MCF 10A (cell line): ENCODE measurements around the gene WT1. TPM values are rescaled to one million over a fixed set of nuclear protein-coding genes. Genes with fewer than 3 reads are reported as not detected.

Experiments
- BruUV-seq: library from RNA; stranded (reverse); fragments of 400-500 nt; replicated peaks from 2 replicates; lab custom pipeline; 2021; lab: Mats Ljungman, UMichigan
- CTCF ChIA-PET: fragments of 300-600 bp; sonication (Branson Sonifier 250); formaldehyde crosslinking; extraction: SDS; loops from one replicate; lab custom pipeline; 2021; ENCODE audit warnings: antibody characterized with exemption, inconsistent platforms; lab: Yijun Ruan, JAX
- POLR2A ChIA-PET: fragments of 300-600, 350-650 bp; sonication (Branson Sonifier 250); formaldehyde crosslinking; extraction: SDS; loops from one replicate; lab custom pipeline; 2020; ENCODE audit warnings: antibody characterized with exemption, inconsistent platforms; lab: Yijun Ruan, JAX
- DNase-seq: peaks from one replicate; pipeline ENCODE4 v3.0.0-alpha.2; 2018; ENCODE audit not compliant: unreplicated experiment
- H3K27ac Mint-ChIP-seq: one replicate; pipeline ENCODE4 v1.8.0; 2022; ENCODE audit warnings: mild to moderate bottlenecking, low read depth, mixed read lengths; ENCODE audit not compliant: unreplicated experiment
- H3K27me3 Mint-ChIP-seq: one replicate; pipeline ENCODE4 v1.8.0; 2022; ENCODE audit warnings: mixed read lengths; ENCODE audit not compliant: insufficient read depth, unreplicated experiment
- H3K36me3 Mint-ChIP-seq: one replicate; pipeline ENCODE4 v1.8.0; 2022; ENCODE audit warnings: mild to moderate bottlenecking, moderate library complexity, mixed read lengths; ENCODE audit not compliant: insufficient read depth, unreplicated experiment
- H3K4me1 Mint-ChIP-seq: one replicate; pipeline ENCODE4 v1.8.0; 2022; ENCODE audit warnings: mixed read lengths; ENCODE audit not compliant: insufficient read depth, unreplicated experiment
- H3K4me3 Mint-ChIP-seq: one replicate; pipeline ENCODE4 v1.8.0; 2022; ENCODE audit warnings: mild to moderate bottlenecking, moderate library complexity, mixed read lengths; ENCODE audit not compliant: unreplicated experiment
- H3K9me3 Mint-ChIP-seq: one replicate; pipeline ENCODE4 v1.8.0; 2022; ENCODE audit warnings: mixed read lengths; ENCODE audit not compliant: unreplicated experiment
- intact Hi-C: fragments of 100-400 bp; cut with micrococcal nuclease; formaldehyde crosslinking; loops from 2 replicates; pipeline ENCODE4 v1.14.1; 2022
- total RNA-seq: library from RNA; stranded (reverse); gene quantifications from 2 replicates; pipeline ENCODE4 v1.2.3, GENCODE V29; 2022
- TF ChIP-seq, protein P1 (sequence below): fragments of 200-600 bp; IDR thresholded peaks from one replicate; pipeline ENCODE4 v1.8.0; 2022; ENCODE audit warnings: antibody characterized with exemption, mild to moderate bottlenecking; ENCODE audit not compliant: unreplicated experiment

WT1 gene
- total RNA-seq, 1 experiment from 2014 or later: 0.61 TPM

DNA sequence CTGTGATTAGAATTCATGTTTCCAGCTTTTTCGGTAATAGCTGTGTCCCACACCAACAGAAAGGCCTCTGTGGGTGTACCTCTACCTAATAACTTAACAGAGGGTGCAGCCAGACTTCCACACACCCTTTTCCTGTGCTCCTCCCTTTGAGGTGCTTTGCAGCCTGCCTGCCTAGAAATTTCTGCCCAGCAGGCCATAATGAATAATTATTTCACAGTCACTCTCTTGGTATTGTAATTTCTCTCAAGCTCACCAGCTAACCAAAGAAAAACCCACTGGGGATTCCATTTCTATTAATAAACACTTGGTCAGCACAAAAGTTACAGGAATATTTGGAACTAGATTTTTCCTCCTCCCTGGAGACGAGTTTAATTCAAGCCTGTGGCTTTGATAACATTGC lies 13.3 kb downstream of the WT1 start:
- Mint-ChIP-seq H3K27me3 (no peaks in the 10 kb centered on the region), H3K4me1 (no peaks in the 10 kb centered on the region), H3K27ac (no peak overlapping the region), H3K9me3 (no peaks in the 10 kb centered on the region), H3K4me3 (no peak overlapping the region), H3K36me3 (no peaks in the 10 kb centered on the region)
- TF ChIP-seq, protein P1, sequence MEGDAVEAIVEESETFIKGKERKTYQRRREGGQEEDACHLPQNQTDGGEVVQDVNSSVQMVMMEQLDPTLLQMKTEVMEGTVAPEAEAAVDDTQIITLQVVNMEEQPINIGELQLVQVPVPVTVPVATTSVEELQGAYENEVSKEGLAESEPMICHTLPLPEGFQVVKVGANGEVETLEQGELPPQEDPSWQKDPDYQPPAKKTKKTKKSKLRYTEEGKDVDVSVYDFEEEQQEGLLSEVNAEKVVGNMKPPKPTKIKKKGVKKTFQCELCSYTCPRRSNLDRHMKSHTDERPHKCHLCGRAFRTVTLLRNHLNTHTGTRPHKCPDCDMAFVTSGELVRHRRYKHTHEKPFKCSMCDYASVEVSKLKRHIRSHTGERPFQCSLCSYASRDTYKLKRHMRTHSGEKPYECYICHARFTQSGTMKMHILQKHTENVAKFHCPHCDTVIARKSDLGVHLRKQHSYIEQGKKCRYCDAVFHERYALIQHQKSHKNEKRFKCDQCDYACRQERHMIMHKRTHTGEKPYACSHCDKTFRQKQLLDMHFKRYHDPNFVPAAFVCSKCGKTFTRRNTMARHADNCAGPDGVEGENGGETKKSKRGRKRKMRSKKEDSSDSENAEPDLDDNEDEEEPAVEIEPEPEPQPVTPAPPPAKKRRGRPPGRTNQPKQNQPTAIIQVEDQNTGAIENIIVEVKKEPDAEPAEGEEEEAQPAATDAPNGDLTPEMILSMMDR: no peak
- CTCF ChIA-PET: interaction anchor here (1.2 to 1.5 kb wide), 2 partner anchors 17 to 35 kb away, joined by 3 to 4 read pairs; no protein-coding TSS in a partner anchor
- no peak for DNase-seq
- no TSS peak for BruUV-seq
- intact Hi-C loops: no loop called here
- POLR2A ChIA-PET: no interaction called here

DNA sequence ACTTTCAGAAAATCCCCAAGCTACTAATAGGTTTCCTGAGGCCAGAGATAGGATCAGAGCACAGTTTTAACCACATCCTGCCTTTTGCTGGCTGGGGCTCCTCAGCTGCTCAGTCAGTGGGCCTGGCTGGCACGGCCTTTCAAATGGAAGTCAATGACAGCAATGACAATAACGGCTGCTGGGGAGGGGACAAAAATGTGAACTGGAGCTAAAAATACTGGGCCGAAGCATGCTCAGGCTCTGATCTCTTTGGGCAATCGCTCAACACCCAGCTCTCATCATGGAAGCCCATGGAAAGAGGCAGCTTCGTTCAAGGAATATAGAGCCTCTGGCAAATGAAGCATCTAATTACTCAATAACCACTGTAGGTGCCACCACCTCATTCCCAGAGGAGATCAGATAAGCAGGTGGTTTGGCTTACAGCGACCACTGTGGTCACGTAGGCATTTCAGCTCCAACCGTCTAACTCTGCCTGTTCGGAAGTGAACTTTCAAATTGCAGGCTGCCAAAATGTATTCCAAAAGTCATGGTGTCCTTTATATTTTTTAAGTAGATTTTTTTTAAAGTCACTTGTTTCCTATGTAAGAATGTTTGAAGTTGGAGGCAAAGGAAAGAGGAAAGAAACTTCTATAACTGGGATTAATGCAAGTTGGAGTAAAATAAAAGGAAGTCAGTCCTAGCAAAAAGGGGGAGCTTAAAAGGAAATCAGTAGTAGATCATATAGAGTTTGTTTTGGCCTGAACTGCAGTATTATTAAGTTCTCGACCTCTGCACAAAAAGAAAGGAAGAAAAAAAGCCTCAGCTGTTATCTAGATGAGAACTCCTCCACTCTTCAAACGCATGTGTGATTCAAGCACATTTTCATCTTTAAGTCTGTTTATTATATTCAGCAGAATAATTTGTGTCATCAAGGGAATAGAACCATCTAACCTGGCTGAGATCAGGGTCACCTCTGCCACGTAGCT lies 14.1 kb downstream of the WT1 start:
- H3K4me3 Mint-ChIP-seq: no peak overlapping the region
- intact Hi-C loops: no loop called here
- H3K27me3 Mint-ChIP-seq: no peaks in the 10 kb centered on the region
- DNase-seq: no peak
- no peaks in the 10 kb centered on the region for H3K4me1 Mint-ChIP-seq
- H3K27ac Mint-ChIP-seq: no peak overlapping the region
- no peaks in the 10 kb centered on the region for H3K9me3 Mint-ChIP-seq
- no peaks in the 10 kb centered on the region for H3K36me3 Mint-ChIP-seq
- POLR2A ChIA-PET: no interaction called here
- TF ChIP-seq, protein P1: no peak
- CTCF ChIA-PET: interaction anchor here (0.6 to 1.5 kb wide), 3 partner anchors 17 to 420 kb away, joined by 3 to 4 read pairs (median 4); no protein-coding TSS in a partner anchor
- BruUV-seq: no TSS peak

DNA sequence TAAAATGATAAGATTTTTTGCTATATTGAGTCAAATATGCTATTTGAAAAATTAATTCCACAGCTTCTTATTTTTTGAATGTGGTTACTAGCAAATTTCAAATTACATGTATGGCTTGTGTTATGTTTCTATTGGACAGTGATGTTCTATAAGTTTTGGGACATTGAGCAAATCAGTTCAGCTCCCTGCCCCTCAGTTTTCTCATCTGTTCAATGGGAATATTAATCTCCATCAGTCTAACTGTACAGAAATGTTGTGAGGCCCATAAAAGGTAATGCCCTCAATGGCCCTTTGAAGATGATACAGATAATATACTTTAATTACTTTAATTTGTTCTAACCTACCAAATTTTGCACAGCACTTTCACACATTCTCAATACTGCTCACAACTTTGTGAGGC lies 15.2 kb downstream of the WT1 start:
- Mint-ChIP-seq H3K27me3 (no peaks in the 10 kb centered on the region), H3K4me1 (no peaks in the 10 kb centered on the region), H3K36me3 (no peaks in the 10 kb centered on the region), H3K27ac (no peak overlapping the region), H3K9me3 (no peaks in the 10 kb centered on the region), H3K4me3 (no peak overlapping the region)
- CTCF ChIA-PET: interaction anchor here (0.6 kb wide), 1 partner anchor 244 kb away, joined by 4 read pairs; no protein-coding TSS in a partner anchor
- intact Hi-C loops: no loop called here
- POLR2A ChIA-PET: no interaction called here
- TF ChIP-seq, protein P1: no peak
- DNase-seq: no peak
- BruUV-seq: no TSS peak

DNA sequence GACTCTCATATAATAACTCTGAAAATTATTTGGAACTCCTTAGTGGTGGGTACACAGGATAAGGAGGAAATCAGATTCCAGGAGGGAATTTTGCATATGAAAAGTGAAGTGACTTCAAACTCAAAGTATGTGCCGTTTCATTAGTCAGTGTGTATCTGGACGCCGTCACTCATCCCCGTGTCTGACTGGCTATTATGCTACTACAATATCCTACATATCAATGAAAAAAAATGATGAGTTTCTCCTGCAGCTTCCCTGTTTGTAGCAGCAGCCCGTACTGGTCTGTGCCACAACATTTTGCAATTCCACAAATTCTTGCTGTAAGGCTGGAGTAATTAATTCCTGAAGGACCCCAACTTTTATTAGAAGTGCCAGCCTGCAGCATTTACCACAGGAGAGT lies 16.5 kb downstream of the WT1 start:
- CTCF ChIA-PET: interaction anchor here (0.7 to 3.0 kb wide), 2 partner anchors 15 to 34 kb away, joined by 3 to 13 read pairs; no protein-coding TSS in a partner anchor
- intact Hi-C loops: no loop called here
- Mint-ChIP-seq H3K27me3 (no peaks in the 10 kb centered on the region), H3K36me3 (no peaks in the 10 kb centered on the region), H3K4me3 (no peak overlapping the region), H3K4me1 (no peaks in the 10 kb centered on the region), H3K9me3 (no peaks in the 10 kb centered on the region), H3K27ac (no peak overlapping the region)
- no TSS peak for BruUV-seq
- no peak for DNase-seq
- TF ChIP-seq, protein P1: no peak
- POLR2A ChIA-PET: no interaction called here
